ENCODE measurements around the gene GSN.

GRCh38 chr9:121298689-121299466, 30.9 kb downstream of the GSN start:
- TF ChIP-seq EZH2 (IDR thresholded peaks at IDR 0.05; ENCODE audit: borderline replicate concordance, low read length): no peak
- no peak for TF ChIP-seq CTCF (conservative IDR thresholded peaks at IDR 0.05 in 1 of 2, IDR thresholded peaks at IDR 0.05 in 1 of 2; ENCODE audit: extremely low read depth in 1 of 2, insufficient read depth in 1 of 2, low read depth in 1 of 2, low read length in 2 of 2)
